Central memory CD4-positive, alpha-beta T cell (primary cell): Measurements from ENCODE around the gene MGMT.

Source experiments
- DNase-seq: peaks from one replicate; pipeline ENCODE4 v3.0.0; 2022

The MGMT gene

DNA sequence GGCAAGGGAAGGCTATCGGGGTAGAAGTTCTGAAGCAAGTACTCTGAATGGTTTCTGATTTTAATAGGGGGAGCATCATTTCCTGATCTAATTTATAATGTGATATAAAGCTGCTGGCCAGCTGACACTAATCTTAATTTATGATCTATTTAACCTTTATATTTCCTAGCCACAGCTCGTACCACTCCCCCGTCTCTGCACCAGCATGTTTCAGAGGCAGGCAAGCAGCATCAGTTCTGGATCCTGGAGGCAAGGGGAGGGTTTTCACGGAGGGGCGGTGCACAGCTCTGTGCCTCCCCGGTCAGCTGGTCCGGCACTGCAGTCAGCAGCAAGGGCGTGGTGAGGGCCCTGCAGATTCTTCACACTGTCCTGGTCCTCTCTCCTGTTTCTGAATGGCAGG lies 30.0 kb downstream of the MGMT start:
- DNase-seq = no peak

DNA sequence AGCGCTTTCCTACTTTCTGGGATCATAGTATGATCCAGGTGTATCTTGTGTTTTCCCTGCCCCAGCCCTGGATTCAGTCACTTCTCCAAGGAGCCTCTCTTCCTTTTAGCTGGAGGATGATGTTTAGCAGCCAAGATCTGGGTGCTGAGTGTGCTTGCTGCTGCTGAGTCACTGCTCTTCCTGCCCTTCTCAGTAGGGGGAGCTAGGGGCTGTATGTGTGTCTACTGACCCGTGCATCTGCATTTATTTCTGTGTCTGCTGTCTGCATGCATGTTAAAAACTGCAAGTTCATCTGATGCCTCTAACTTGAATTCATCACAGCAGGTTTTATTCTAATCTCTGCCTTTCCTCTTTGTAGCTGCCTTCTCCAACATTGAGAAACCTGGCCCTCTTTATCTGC lies 31.6 kb downstream of the MGMT start:
- no peak for DNase-seq

DNA sequence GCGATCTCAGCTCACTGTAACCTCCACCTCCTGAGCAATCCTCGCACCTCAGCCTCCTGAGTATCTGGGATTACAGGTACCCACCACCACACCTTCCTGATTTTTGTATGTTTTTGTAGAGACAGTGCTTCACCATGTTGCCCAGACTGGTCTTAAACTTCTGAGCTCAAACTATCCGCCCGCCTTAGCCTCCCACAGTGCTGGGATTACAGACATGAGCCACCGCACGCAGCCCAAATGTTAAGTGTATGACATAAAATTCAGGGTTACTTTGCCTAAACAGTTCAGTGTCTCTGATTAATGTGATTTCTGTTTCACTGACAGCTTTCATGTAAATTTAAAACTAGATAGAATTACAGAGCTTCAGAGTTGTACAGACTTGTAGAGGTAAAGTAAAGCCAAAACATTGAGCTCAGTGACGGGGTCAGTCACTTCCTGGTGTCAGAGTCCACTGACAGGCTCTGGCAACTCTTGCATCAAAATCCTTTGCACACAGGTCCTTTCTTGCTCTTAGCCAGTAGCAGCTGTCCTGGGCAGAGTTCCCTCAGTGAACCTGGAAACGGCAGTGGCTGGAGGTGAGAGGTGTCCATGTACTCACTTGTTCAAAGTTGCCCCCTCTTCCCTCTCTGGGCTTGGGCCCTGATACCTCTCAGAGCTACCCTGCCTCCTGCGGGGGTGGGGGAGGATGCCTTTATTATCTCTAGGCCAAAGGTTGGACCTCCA lies 33.7 kb downstream of the MGMT start:
- no peak for DNase-seq

DNA sequence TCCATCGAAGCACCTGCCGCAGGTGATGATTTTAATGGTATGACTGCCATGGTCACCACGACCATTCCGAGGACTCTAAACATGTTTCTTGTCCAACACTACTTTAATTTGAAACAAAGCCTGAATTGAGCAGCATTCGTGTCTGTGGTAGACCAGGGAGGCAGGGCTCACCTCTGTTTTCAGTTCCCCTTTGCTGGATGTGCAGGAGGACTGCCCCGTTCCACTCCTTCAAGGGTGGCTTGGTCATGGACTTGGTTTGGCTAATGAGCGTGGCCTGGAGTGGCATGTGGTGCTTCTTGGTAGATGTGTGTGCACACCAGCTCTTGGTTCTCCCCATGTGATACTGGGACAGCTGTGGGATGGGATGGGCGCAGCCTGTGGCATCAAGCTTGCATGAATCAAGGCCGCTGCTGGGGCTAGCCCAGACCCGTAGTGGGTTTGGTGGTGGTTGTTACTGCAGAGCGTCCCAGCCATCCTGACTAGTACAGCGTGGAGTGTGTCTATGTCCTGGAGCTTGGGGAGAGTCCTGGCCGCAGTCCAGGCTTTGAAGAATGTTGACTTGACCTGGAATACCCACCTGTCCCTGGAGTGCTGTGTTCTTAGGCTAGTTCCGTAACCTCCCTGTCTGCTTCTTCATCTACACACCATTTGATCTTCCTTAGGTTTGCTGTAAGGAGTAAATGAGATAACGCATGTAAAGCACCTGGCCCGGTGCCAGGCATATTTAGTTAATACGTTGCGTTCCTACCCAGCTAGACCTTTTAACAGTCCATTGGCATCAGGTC lies 34.8 kb downstream of the MGMT start:
- no peak for DNase-seq

DNA sequence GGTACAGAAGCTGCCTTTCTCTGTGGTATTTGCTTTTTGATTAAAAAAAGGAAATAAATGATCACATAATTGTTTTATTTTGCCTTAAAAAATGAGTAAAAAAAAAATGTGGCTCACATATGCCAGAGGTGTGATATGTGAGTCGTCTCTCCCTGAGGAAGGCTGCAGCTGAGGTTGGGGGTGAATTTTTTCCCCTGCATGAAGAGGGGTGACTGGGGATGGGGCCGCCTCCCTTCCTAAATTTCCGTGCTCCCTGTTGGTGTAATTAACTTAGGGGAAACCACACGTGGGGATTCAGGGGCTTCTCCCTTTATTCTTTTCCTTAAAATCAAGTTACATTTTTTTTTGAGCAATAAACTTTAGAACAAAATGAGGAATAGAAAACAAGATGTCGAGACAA lies 35.4 kb downstream of the MGMT start:
- DNase-seq = no peak

DNA sequence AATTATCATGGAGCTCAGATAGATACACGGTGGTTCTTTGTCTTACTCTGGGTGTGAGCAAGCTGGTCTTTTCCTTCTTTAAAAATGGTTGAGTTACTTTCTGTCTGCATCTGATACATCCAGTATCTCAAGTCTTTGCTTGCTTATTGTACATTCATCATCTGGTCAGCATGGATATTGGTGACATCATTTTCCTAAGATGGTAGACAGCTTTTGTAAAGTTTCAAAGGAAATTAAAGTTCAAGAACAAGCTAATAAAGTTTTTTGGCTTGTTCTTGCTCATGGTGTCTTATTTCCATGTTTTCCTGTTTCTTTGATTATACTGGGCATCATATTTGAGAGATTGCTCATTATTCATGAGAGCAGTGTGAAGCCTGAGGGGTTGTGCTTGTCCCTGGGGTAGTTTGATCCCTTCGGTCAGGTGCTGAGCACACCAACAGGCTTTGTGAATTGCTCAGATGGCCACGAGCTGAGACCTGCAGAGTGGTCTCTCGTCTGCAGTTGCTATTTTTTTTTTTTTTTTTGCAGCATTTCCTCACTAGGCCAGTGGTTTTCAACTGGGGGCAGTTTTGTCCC lies 38.5 kb downstream of the MGMT start:
- no peak for DNase-seq

DNA sequence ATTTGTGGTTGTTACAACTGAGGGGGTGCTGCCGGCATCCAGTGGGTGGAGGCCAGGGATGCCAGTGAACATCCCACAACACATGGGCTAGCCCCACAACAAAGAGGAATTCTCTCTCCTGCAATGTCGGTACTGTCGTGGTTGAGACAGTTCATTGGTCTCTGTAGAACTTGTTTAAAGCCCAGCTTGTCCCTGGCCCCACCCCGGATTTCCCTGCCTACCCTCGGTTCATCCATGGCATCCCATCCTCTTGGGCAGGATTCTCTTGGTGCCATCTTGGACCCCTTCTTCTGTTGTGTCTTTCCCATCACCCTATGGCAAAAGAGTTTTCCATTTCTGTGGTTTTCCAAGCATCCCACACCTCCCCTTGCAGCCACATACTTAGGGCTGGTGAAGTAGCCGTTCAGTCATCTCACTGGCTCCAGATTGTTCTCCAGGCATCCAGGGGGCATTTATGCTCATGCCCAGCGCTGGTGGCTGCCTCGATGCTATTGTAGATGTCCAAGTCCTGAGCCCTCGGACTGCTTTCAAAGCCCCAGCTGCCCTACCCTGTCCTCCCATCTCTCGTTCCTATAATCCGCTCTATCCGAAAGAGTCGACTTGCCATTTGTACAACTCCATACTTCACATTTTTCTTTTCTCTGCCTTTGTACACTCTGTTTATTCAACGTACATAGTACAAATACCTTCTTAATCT lies 39.2 kb downstream of the MGMT start:
- DNase-seq = no peak

DNA sequence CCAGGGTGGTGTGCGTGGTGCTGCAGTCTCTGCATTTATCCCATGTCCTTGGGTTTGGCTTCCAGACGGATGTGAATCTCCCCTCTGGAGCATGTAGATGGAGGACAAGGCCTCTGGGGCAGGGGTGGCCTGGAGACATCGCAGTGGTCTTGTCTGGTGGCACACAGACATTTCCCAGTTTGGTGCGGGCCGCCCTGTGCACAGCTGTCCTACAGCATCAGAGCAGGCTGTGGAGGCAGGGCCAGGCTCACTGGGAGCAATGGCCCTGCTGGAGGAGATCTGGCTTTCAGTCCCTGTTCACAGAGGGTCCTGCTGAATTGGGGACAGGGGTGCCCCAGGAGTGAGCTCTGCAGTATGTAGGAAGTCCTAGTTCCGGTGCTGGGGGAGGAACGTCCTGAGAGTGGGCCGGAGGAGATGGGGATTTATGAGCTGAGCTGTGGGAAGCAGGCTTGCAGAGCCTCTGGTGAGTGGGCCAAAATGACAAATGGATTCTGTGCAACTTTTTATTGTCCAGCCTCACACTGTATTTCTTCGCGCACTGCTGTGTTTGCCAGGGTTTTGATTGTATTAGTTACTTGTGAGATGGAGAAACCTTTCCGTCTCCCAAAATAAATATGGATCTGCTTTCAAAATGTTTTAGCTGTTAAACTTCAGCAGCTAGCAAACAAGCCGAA lies 40.3 kb downstream of the MGMT start:
- DNase-seq = no peak

DNA sequence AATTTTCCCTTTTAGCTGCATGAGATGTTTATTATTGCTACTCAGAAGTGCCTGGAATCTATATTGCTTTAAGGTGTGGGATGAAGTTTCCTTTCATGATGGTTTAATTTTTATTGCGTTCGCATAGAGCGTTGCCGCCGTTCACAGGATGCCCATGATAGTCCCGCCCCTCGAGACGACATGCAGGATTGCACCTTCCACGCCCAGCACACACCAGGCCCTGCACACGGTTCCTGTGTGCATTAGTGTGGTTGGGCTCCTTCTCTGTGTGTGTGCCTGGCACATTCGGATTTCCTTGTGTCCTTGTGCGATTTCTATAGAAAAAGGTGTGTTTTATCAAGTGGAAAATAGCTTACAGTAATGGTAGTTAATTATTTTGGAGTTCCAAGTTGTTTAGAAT lies 42.1 kb downstream of the MGMT start:
- no peak for DNase-seq

DNA sequence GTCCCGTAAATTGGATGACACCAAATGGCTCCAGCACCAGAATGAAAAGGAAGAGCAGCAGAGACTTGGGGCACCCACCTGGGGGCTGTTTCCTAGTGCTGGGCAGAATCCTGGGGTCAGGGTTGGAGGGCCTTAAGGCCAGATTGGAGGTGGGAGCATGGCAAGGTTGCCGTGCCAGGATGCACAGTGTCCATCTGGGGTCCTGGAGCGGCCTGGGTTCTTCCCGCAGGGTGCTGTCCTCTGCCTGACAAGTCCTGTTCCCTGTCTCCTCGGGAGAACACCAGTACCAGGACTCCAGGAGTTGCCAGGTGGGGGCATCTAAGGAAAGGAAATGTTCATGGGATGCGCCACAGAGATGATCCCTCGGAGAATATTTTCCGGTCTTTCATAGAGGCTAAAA lies 42.8 kb downstream of the MGMT start:
- DNase-seq = no peak

DNA sequence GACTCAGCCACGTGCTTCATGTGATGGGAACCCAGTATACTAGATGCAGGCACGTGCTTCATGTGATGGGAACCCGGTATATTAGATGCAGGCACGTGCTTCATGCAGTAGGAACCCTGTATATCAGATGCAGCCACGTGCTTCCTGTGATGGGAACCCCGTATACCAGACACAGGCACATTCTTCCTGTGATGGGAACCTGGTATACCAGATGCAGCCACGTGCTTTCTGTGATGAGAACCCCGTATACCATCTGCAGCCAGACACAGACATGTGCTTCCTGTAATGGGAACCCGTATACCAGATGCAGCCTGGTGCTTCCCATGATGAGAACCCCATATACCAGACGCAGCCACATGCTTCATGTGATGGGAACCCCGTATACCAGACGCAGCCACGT lies 44.0 kb downstream of the MGMT start:
- DNase-seq = no peak

DNA sequence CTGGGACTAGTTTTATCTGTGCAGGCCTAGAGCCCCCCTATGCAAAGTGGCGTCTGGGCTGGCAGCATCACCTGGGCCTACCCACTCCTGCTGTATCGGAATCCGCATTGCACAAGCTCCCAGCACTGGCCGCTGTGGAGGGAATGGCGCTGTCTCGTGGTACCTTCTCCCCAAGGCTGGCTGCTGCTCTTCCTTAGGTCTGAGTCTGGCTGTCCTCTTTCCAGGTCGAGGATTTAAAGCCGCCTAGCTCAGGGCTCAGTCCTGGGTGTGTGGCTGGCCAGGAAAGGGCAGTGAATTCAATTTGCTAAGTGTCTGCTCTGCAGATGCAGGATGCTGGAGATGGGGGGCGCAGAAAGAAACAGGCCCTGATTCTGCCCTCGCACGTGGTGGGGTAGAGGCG lies 44.7 kb downstream of the MGMT start:
- DNase-seq = no peak

DNA sequence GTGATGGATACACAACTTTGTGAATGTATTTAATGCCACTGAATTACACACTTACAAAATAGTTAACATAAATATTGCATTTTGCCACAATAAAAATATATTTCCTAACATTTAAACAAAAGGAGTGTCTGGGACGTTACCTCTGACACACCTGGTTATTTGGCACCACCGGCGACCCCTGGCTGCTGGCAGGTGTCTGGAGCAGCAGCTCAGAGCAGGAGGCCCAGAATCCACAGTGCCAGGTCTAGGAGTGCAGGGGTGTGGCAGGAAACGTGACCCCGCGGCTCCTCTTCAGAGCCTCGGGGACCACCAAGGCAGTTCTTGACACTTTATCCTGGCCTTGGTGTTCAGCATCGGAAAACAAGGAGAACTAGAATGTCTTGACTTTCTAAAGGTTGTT lies 46.3 kb downstream of the MGMT start:
- DNase-seq = no peak

DNA sequence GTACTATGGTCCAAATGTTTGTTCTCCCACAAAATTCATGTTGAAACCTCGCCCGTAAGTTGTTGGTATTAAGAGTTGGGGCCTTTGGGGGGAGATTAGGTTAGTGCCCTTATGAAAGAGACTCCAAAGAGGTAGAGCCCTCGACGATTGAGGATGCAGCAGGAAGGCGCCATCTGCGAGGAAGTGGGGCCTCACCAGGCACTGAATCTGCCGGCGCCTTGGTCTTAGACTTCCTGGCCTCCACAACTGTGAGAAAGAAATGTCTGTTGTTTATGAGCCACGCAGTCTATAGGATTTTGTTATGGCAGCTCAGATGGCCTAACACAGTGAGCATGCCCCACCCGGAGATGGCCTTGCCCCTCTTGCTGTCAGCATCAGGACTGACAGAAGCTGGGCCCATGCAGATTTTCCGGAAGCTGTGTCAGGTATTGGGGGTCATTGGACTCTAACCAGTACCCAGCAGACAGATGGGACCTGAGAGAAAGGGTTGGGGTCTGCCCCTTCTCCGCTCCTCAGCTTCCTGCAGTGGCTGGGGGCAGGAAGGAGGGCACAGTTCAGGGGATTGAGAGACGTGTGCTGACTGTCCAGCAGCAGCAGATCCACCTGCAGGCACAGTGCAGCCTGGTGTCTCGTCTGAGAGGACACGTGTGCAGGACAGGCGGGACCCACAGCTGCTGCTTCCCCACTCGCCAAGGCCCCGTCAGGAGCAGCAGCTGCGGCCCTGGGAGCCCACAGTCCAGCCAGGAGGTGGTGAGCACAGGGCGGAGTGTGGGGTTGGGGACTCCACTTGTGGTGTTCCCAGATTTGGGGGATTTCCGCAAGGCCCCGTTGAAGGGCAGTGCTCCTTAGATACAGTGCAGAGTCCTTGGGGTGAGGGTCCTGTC lies 47.8 kb downstream of the MGMT start:
- DNase-seq = no peak

DNA sequence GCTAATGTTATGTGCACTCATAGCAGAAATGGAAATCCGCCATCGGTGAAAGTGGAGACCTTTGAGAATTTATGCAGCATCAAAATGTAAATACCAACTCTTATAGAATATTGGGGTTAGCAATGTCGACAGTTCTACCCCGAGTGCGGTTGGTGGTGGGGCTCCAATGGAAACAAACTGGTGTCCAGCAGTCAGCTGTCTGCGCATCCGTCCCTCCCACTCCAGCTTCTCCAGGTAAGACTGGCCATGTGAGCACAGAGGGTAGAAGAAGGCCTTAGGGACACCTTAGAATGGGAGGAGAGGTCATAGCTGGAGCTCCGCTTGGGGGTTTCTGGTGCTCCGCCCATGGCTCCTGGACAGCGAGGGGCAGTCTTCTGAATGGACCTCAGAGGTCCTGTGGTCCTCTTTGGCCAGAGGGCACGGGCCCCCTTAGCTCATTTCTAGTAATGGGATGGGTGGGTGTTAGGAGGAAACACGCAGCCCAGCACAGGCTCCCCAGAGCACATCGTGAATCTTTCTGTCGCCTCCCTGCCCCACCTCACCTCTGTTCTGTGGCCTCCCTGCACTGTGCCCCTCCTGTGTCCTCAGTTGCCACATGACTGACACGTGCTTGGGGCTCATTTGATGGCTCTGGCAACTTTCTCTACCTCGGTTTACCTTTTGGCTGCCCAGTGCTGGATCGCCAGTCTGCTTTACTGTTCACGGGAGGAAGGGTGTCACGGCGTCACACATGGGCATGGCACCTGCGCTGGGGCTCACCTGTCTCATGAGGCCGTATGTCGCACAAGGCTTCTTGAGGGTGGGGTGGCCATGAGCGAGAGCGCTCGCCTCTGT lies 50.0 kb downstream of the MGMT start:
- DNase-seq = no peak

DNA sequence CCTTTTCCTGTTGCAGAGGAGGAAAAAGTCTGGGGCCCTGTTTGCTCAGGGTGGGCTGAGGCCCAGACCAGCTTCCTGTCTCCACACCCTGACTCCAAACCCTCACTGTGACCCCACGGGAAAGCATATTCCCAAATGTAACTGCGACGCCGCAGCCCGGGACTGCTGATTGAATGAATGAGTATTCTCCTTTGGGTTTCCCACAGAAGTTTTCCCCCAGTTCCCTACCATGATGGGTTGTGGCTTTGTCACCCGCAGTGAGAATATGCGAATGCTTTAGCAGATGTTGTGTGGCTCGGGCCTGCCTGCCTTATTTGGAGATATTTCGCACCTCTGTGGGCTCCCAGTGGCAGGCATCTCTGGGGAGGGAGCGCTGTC lies 50.6 kb downstream of the MGMT start:
- no peak for DNase-seq

DNA sequence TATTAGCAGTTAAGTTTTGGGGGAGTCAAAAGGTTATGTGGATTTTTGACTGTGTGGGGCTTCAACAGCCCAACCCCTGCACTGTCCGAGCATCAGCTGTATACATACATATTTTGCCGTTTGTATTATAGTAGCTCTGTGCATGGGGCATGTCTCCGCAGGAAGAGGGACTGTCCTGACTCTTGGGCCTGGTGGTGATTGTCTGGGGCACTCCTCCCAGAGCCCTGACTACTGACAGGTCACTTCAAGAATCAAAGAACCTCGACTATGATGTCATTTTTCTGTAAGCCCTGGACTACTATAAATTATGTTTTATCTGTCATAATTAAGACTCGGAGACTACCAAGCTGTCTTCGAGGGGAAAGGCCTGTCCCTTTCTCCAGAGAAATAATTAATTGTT lies 51.8 kb downstream of the MGMT start:
- no peak for DNase-seq

DNA sequence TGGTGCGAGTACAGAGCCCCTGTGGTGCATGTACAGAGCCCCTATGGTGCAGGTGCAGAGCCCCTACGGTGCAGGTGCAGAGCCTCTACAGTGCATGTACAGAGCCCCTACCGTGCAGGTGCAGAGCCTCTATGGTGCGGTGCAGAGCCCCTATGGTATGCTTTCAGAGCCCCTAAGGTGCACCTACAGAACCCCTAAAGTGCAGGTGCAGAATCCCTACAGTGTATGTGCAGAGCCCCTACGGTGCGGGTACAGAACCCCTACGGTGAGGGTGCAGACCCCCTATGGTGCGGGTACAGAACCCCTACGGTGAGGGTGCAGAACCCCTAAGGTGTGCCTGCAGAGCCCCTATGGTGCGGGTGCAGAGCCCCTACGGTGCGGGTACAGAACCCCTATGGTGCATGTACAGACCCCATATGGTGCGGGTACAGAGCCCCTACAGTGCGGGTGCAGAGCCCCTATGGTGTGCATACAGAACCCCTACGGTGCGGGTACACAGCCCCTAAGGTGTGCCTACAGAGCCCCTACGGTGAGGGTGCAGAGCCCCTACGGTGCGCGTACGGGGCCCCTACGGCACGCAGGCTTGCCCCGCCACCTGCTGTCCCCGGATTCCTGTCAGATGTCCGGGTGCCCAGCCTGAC lies 53.5 kb downstream of the MGMT start:
- DNase-seq = no peak

DNA sequence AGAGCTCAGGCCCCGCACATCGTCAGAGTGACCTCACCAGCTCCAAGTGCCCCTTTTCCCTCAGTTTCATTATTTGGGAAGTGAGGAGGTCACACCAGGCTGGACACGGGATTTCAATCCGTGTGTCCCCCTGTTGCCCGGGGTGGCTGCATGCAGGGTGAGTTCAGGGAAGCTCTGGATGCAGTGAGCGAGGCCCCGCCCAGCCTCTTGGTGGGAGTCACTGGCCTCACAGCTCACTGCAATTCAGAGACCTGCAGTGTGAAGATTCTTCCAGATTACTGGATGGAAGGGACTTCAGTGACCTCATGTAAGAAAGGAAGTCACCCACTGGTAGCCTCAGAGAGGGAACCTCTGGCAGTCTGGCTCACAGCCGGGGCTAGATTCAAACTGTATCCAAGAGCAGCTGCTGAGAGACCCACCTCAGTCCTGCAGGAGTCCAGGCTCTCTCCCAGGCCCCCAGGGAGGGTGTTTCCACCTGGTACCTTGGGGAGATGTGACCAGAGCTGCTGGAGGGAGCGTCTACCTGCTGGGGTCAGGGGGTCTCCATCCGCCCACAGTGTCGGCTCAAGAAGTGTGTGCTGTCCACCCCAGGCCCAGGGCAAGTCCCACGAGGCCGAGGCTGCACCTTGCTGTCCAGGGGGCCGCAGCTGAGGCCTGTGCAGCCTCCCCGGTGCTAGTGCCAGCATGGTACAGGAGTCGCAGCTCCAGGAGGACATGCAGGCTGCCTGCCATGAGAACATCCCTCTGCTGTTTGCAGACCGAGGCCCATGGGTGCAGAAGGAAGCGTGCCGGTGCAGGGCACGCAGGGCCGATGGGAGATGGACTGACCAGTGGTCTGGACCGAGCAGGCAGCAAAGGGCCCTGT lies 54.4 kb downstream of the MGMT start:
- DNase-seq = no peak
